GM12801 (cell line): ENCODE measurements around the gene SEMA7A.

Experiments used
- CTCF ChIP-seq: IDR thresholded peaks from one replicate; pipeline ENCODE4 v1.5.1; 2011; ENCODE audit warnings: control low read depth; ENCODE audit not compliant: insufficient read length; ENCODE audit errors: extremely low read depth

The SEMA7A gene

GRCh38 chr15:74369084-74369745 lies 64.5 kb downstream of the SEMA7A start:
- TF ChIP-seq CTCF, result no peak

- no peak for TF ChIP-seq CTCF
Observed at GRCh38 chr15:74368121-74368520, 65.6 kb downstream of the SEMA7A start.

- TF ChIP-seq CTCF, result no peak
Observed at GRCh38 chr15:74367296-74367854, 66.4 kb downstream of the SEMA7A start, which contains the start of gene CYP11A1. TSS of gene CYP11A1 (minus strand) at chr15:74367646. CDS start at chr15:74367585, 61 bp downstream.

- TF ChIP-seq CTCF, result no peak
Observed at GRCh38 chr15:74365598-74366445, 67.9 kb downstream of the SEMA7A start.

GRCh38 chr15:74364936-74365597 lies 68.7 kb downstream of the SEMA7A start:
- no peak for TF ChIP-seq CTCF

- TF ChIP-seq CTCF, result no peak
Observed at GRCh38 chr15:74362482-74362881, 71.3 kb downstream of the SEMA7A start.
